GM12864 (cell line): ENCODE results near the gene FBXO10.

Source experiments
- DNase-seq: peaks from one replicate; pipeline ENCODE4 v3.0.0-alpha.2; 2011; ENCODE audit warnings: low read depth
- H3K4me3 ChIP-seq: 2 replicates; pipeline ENCODE4 v1.5.1; 2011; ENCODE audit warnings: mild to moderate bottlenecking, low read depth, low read length, control low read depth
- CTCF ChIP-seq: IDR thresholded peaks from 2 replicates; pipeline ENCODE4 v1.5.1; 2011; ENCODE audit warnings: low read depth, mild to moderate bottlenecking, moderate library complexity, low read length, control low read depth, inconsistent platforms; ENCODE audit errors: missing control alignments

The FBXO10 gene

DNA sequence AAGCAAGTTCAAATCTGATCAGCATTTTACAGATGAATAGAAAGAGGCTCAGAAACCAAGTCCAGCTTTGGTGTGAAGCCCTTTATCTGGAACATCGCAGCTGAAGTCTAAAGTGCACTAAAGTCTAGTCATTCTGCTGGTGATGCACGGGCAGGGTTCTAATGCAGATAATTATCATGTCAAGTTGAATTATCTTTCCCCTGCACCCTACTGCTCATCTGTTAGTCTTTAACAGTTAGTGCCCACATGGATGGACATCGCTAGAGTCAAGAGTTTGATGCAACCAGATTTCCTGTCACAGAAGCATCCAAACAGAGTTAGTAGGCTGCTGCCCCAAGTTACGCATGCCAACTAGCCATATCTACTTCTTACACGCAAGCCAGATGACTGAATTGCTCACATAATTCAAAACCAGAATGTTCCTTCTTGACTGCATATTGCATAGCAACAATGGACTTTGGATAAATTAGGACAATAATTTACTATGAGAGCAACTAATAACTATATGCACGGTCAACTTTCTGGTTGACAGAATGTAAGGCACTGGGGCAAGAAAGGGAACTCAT is 17.8 kb upstream of the FBXO10 start:
- TF ChIP-seq CTCF, result no peak

GRCh38 chr9:37592108-37592951 is 16.1 kb upstream of the FBXO10 start, which contains the start of gene TOMM5:
Gene TOMM5, minus strand, starts transcription at chr9:37592597. Its CDS starts 65 bp downstream, at chr9:37592532.
- no peak for TF ChIP-seq CTCF
- H3K4me3 ChIP-seq, result peak within 1 kb of the TSS; percentile 99
- peak; percentile 84 for DNase-seq

More for the DNA sequence above, 17.8 kb upstream of the FBXO10 start:
- peak overlapping the region; percentile 20; the same call in 1 of the 2 replicates for H3K4me3 ChIP-seq
- DNase-seq, result no peak

DNA sequence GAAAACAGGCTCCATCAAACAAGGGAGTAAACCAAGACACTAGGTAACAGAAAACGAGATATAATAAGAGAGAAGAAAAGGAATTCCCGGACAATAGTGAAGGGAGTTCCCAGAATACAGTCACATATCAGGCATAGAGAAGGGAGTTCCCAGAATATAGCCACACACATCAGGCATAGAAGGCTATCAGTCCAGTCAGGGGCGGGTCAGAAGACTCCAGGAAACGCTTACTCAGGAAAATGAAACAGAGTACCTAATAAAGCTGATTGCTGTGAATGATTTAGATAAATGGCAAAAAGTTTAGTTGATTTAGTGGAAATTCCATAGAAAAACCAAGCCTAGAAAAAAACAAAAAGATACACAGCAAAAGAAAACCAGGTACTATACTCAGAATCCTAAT is 11.3 kb upstream of the FBXO10 start:
- DNase-seq, result no peak

GRCh38 chr9:37583522-37584121 is 7.4 kb upstream of the FBXO10 start:
- TF ChIP-seq CTCF, result no peak
- H3K4me3 ChIP-seq, result no peak overlapping the region
- no peak for DNase-seq

More for the DNA sequence above, 11.3 kb upstream of the FBXO10 start:
- H3K4me3 ChIP-seq, result no peak overlapping the region
- no peak for TF ChIP-seq CTCF

DNA sequence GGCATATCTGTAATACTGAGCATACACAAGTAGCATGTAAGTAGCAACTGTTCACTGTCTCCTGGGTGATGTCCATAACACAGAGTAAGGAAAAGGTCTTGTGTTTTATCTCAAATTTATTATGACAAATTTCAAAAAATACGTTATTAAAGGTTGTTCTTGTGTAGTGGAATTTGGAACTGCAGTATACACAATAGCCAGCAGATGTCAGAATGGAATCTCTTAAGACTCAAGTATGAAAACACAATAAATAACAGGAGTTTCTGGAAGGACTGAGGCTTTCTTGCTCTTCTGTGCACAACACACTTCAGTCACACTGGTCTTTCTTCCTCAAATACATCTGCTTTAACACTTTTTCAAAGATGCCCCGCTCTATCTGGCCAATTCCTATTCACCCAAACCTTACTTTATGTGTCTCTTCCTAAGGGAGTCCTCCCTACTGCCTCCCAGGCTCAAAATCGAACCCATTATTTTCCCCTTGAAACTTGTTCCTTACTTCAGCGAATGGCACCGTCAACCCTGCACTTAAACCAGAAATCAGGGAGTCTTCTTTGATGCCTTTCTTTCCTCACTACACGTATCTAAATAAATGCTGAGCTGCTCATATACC is 6.5 kb upstream of the FBXO10 start:
- peak; percentile 71 for TF ChIP-seq CTCF
- no peak overlapping the region for H3K4me3 ChIP-seq
- no peak for DNase-seq

DNA sequence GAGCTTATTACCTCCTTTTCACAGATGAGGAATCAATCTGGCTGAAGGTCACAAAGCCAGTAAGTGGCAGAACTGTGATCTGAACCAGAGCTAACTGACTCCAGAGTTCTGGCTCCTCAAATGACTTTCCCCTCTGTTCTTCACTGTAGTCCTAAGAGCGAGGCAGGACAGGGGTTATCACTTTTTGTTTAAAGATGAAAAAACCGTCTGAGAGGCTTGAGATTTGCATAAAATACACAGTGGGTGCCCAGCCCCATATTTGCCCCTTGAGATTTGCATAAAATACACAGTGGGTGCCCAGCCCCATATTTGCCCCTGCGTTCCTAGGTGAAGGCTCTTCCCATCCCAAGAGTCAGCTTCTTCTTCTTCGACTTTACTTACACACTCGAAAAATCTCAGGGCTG is 667 bp downstream of the FBXO10 start:
- H3K4me3 ChIP-seq, result peak overlapping the region; percentile 93
- DNase-seq, result no peak
- TF ChIP-seq CTCF, result no peak
